Keratinocyte (primary cell): Measurements from ENCODE around the gene PBOV1.

Source experiments
- EZH2 ChIP-seq: IDR thresholded peaks from one replicate; pipeline ENCODE4 v1.6.1; 2012; ENCODE audit warnings: inconsistent platforms, mild to moderate bottlenecking, low read length, moderate library complexity
- TF ChIP-seq, protein P1 (sequence below), 3 experiments: IDR thresholded peaks in 1 of 3; conservative IDR thresholded peaks in 1 of 3; optimal IDR thresholded peaks in 1 of 3; 2 replicates in 2 of 3; 3 replicates in 1 of 3; pipeline versions ENCODE3 to v1.5.1; 2011; ENCODE audit warnings: low read length in 3 of 3, mild to moderate bottlenecking in 3 of 3, moderate library complexity in 2 of 3, control low read depth in 1 of 3, inconsistent platforms in 1 of 3; ENCODE audit not compliant: insufficient read depth in 2 of 3; ENCODE audit errors: extremely low read depth in 1 of 3

DNA sequence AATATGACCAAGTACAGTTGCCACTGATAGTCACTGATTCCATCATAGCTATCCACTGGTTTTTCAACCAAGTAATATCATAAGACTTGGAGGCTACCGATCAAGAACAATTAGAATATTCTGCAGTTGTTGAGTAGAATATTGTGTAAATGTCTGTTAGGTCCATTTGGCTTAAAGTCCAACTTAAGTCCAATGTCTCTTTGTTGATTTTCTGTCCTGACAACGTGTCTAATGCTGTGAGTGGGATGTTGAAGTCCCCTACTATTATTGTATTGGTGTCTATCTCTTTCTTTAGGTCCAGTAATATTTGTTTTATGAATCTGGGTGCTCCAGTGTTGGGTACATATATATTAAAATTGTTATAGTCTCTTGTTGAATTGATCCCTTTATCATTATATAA is 42.7 kb downstream of the PBOV1 start:
- TF ChIP-seq, protein P1, sequence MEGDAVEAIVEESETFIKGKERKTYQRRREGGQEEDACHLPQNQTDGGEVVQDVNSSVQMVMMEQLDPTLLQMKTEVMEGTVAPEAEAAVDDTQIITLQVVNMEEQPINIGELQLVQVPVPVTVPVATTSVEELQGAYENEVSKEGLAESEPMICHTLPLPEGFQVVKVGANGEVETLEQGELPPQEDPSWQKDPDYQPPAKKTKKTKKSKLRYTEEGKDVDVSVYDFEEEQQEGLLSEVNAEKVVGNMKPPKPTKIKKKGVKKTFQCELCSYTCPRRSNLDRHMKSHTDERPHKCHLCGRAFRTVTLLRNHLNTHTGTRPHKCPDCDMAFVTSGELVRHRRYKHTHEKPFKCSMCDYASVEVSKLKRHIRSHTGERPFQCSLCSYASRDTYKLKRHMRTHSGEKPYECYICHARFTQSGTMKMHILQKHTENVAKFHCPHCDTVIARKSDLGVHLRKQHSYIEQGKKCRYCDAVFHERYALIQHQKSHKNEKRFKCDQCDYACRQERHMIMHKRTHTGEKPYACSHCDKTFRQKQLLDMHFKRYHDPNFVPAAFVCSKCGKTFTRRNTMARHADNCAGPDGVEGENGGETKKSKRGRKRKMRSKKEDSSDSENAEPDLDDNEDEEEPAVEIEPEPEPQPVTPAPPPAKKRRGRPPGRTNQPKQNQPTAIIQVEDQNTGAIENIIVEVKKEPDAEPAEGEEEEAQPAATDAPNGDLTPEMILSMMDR (optimal IDR thresholded peaks at IDR 0.05 in 1 of 3, IDR thresholded peaks at IDR 0.05 in 1 of 3, conservative IDR thresholded peaks at IDR 0.05 in 1 of 3; ENCODE audit: extremely low read depth in 1 of 3, insufficient read depth in 2 of 3, low read length in 3 of 3), result no peak
- no peak for TF ChIP-seq EZH2
